ENCODE measurements around the gene INCA1.
"Not testable (repeated sequence)": the region's sequence is repeated elsewhere in the genome, so short reads cannot be mapped to it uniquely, and the experiment has no call there.

The INCA1 gene, protein sequence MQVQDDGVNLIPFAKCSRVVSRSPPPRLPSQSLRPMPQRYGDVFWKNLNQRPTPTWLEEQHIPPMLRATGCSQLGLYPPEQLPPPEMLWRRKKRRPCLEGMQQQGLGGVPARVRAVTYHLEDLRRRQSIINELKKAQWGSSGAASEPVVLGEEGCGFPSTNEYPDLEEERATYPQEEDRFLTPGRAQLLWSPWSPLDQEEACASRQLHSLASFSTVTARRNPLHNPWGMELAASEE

DNA sequence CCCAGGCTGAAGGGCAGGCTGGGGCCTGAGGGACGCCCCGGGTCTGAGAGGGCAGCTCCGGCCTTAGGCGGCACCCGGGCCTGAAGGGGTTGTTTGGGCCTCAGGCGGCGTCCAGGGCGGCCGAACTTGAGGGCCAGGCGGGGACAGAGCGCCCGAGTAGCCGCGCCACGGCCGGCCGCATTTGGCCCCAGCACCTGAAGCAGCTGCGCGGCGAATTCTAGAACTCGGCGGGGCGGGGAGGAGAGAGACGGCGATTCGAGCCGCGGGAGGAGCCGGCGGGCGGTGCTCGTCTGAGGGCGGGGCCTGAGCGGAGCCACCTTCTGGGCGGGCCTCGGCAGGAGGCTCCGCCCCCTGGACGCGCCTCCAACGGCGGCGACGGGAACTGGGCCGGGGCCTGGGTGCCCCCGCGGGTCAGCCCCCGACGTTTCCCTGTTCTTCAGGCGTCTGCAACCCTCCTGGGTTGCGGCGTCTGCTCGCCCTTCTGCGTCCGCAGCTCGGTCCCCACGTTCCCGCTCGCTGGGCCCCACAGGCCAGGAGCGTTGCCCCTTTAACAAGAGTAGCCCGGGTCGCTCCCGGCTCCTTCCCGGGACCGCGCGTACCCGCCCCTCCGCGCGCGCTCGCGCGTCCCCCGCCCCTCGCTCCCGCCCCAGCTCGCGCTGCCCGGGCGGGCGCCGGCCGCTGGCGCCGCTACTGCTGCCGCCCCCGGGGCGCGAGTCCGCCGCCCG, at the start of gene INCA1, which contains the start of gene KIF1C:
Gene INCA1 (minus strand): TSS at position 221 of the 725 bp plus-strand sequence. CDS start 3,085 bp downstream, outside the sequence.
Gene KIF1C (plus strand): TSS at position 649 of the 725 bp plus-strand sequence. CDS start 2,297 bp downstream, outside the sequence.
- DNase-seq, result peak; percentile 88

DNA sequence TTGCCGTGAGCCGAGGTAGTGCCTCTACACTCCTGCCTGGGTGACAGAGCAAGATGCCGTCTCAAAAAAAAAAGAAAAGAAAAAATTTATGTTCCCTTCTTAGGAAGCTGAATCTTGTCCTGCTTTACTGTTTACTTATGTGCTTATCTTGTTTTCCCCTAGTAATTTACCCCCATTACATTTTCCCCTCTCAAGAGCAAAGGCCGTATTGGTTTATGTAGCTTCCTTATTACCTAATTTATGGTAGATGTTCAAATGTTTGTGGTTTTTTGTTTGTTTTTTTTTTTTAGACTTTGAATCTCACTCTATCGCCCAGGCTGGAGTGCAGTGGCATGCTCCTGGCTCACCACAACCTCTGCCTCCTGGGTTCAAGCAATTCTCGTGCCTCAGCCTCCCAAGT, 48.2 kb upstream of the INCA1 start:
- DNase-seq, result no peak

DNA sequence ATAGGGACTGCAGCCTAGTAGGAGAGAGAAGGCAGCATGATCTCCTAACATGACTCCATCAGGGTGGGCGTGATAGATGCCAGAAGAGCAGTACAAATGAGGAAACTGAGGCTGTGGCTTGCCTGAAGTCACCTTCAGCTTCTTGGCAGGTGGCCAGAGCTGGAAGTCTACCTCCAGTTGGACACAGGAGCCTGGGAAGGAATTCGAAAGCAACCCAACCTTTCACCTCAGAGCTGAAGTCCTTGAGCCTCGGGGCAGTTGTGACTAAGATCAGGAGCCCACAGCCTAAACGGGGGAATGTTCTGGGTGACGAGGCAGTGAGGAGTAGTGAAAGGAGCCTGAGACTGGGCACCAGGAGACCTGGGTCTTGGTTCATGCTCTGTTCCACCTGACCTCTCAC, 47.3 kb upstream of the INCA1 start:
- no peak for DNase-seq

DNA sequence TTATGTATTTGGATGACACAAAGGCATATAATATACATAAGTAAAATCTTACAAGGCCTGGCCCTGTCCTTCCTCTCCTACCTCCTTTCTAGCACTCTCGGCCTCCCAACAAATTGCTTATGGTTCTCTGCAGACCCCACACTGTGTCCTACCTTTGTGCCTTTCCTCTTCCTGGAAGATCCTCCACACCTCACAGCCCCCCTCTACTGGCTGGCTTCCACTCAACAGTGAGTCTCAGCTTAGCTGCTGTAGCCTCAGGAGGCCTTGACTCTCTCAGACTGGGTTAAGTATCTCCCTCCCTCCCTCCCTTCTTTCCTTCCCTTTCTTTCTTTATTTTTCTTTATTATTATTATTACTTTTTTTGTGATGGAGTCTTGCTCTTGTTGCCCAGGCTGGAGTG, 46.2 kb upstream of the INCA1 start:
- no peak for DNase-seq

DNA sequence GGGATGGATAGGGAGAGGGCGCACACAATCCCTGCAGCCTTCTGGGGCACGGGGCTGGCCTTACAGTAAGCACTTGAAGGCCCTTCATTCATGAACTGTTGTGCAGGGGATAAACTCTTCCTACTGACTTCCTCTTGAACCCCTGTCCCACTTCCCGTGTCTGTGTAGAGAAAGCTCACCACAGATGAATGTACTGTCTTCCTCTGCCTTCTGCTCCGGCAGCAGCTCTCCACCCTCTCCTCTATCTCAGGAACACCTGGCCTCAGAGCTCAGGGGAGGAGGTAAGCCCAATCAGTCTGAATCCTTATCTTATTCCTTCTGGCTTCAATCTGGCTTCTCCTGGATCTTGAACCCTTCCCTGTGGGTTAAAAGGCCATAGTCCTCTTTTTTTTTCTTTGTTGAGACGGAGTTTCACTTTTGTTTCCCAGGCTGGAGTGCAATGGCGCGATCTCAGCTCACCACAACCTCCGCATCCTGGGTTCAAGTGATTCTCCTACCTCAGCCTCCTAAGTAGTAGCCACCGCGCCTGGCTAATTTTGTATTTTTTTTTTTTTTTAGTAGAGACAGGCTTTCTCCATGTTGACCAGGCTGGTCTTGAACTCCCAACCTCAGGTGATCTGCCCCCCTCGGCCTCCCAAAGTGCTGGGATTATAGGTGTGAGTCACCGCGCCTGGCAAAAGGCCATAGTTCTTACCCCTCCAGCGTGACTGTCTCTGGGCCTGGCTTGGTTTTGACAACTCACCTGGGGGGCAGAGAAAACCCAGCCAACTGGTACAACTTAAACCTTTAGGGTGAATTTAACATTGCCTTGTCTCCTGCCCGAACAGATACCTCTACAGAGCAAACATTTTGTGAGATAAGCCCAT, 45.1 kb upstream of the INCA1 start:
- peak; percentile 36 for DNase-seq

DNA sequence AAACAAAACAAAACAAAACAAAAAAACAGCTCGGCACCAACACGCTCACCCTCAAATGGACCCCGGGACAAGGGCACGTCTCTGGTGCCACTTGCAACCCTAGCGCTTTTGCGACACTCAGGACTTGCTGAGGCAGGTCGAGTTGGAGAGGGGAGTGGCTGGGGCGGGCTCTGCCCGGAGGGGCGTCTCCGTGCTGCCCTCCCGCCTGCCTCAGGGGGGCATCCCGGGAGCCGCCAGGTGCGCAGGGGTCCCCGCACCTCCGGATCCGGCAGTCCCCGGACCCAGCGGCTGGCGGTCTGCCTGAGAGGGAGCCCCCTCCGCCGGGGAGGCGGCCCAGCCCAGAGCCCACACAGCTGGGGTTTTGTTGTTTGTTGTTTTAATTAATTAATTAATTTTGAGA, 38.0 kb upstream of the INCA1 start, which contains the start of gene SLC52A1:
Gene SLC52A1 (minus strand): TSS at position 112 of the 400 bp plus-strand sequence. CDS start 820 bp downstream, outside the sequence.
- no peak for DNase-seq

DNA sequence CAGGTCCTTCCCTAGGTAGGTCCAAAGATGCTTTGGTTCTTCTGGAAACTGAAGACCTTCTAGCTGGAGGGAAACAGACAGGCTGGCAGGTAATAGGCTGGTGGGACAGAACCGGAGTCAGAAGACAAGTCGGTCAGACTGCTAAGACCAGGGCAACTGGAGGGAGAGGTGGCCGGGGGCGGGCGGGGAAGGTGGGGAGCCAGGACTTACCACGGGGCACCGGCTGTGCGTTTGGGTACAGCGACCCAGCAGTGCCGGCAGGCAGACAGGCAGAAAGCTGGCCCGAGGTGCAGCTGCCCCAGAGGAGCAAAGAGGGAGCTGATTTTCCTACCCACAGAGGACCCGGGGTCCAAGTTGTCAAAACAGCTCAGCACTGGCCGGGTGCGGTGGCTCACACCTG, 37.3 kb upstream of the INCA1 start:
- no peak for DNase-seq

DNA sequence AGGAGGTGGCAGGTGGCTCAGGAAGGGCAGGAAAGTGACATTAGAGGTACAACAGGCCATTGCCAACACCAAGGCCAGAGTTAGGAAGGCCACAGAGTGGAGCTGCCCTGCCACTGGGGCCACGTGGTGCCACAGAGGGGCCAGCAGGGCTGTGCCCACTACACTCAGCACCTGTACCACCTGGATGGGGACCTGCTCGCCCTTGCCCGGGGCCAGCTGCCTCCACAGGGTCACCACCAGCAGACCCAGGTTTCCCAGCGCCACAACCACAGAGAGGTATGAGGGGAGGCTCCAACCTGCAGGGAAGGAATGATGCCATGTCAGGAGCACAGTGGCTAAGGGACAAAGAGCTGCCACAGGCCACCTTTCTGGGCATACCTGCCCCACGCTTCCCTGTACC, 36.7 kb upstream of the INCA1 start:
- DNase-seq, result no peak

DNA sequence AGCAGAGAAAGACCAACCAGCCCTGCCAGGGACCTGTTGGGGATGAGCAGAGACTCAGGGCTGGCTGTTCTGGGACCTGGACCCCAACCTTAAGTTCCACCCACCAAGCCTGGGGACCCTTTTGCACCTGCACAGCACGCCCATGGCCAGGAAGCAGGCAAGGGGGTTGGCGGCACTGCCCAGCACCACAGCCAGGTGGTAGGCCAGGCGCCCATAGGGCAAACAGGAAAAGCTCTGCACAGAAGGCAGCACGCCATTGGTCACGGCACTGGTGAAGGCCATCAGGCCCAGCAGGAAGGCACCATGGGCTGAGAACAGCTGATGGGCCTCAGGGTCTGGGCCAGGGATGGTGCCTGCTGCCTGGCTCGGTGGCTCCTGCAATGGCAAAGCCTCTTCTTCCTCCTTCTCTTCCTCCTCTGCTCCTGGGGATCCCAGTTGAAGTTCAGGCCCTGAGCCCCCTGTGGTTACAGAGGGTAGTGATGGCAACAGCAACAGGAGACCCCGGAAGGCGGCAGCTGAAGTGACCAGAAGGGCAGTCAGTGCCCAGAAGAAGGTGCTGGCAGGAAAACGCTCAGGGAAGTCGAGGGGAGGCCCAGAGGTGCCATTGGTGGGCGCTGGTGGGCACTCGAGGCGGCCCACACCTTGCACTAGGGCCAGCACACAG, 36.2 kb upstream of the INCA1 start:
- no peak for DNase-seq

DNA sequence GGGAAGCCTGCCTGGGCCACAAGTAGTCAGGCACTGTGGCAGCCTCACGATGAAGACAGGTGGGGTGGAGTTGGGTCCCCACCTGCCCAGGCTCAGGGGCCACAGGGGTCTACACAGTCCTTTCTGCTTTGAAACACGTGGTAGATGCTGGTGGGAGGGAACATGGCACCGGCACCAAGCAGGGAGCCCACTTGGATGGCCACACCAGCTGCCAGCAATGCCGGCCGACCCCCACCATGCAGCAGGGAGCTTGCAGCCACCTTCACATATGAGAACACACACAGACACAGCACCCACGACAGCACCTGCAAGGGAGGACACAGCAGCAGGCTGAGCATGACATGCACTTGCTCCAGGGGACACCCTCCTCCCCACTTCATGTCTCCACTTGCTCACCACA, 35.5 kb upstream of the INCA1 start:
- DNase-seq, result no peak

DNA sequence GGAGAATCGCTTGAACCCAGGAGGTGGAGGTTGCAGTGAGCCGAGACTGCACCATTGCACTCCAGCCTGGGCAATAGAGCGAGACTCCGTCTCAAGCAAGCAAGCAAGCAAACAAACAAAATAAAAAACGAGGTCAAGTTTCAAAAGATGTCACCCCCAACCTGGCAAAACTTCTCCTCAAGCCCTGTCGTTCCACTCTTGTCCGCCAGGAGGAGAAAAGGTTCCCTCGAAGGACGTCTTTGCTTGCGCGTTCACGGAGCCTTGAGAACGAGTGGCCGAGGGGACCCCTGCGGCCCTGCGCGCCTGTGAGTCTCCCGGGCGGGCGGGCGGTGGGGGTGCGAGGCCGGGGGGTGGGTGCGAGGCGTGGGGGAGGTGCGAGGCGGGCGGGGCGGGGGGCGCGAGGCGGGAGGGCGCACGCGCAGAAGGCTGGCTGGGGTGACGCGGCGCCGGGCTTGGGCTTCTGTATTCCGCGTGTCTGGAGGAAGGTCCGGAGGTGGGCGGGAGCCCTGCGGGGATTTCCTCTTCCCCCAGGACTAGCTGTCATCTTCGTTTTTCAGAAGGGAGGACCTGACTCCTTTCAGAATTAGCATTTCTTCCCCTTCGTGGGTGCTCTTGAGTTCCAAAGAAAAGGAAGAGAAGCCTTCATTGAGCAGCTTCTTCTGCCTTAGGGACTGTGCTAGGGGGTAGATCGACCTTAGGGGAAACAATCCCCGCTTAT, 34.2 kb upstream of the INCA1 start:
- peak; percentile 77 for DNase-seq

DNA sequence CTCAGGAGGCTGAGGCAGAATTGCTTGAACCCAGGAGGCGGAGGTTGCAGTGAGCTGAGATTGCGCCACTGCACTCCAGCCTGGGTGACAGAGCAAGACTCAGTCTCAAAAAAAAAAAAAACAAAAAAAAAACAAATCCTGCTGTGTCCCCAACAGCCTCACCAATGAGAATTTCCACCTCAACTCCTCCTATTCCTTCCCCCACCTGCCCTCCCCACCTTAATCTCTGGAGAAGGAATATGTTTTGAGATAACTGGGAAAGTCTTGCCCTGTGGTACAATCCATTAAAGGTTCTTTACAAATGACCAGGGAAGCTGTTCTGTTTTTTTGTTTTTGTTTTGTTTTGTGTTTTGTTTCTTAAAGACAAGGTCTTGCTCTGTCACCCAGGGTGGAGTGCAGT, 32.8 kb upstream of the INCA1 start:
- not testable (repeated sequence) for DNase-seq

DNA sequence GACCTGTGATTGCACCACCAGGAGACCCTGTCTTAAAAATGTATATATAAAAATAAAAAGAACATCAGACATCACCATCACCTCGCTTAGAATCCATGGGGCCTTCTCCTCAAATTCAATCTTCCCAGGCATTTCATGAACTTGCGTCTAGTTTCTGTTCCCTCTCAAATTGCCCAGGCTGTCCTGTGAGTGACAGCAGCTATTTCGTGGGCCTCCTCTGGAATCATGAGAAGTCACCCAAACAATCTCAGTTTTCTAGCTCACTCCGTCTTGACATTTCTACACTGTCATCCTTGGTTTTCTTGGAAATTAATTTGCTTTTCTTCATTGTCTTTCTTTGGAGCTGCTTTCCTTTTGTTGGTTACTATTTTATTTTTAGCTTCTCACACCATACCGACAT, 30.6 kb upstream of the INCA1 start:
- no peak for DNase-seq

DNA sequence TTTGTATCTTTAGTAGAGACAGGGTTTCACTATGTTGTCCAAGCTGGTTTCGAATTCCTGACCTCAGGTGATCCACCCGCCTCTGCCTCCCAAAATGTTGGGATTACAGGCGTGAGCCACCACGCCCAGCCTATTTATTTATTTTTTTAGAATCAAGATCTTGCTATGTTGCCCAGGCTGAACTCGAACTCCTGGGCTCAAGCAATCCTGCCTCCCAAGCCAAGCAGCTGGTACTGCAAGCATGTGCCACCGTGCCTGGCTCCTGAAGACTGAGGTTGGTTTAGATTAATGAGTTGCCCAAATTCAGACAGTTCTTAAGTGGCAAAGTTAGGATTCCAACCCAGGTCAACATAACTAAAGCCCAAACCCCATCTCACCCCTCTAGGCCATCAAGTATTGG, 30.0 kb upstream of the INCA1 start:
- no peak for DNase-seq

DNA sequence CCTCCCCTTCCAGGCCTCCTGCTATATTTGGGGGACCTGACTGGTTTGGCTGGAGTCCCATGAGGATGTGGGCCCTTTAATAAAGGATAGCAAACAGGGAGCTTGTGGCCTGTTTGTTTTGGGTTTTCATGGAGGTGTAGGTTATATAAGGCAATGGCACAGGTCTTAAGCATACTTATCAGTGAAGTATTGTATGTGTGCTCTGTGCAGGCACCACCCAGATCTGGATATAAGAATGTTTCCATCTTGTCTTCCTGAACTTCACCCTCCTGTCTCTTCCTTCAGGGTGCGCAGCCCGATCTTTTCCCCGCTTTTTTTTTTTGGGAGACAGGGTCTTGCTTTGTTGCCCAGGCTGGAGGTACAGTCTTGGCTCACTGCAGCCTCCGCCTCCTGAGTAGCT, 27.3 kb upstream of the INCA1 start:
- no peak for DNase-seq

DNA sequence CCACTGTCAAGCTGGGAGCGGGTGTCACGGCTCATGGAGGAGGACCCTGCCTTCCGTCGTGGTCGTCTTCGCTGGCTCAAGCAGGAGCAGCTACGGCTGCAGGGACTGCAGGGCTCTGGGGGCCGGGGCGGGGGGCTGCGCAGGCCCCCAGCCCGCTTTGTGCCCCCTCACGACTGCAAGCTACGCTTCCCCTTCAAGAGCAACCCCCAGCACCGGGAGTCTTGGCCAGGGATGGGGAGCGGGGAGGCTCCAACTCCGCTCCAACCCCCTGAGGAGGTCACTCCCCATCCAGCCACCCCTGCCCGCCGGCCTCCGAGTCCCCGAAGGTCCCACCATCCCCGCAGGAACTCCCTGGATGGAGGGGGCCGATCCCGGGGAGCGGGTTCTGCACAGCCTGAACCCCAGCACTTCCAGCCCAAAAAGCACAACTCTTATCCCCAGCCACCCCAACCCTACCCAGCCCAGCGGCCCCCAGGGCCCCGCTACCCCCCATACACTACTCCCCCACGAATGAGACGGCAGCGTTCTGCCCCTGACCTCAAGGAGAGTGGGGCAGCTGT, 26.3 kb upstream of the INCA1 start:
- DNase-seq, result no peak

DNA sequence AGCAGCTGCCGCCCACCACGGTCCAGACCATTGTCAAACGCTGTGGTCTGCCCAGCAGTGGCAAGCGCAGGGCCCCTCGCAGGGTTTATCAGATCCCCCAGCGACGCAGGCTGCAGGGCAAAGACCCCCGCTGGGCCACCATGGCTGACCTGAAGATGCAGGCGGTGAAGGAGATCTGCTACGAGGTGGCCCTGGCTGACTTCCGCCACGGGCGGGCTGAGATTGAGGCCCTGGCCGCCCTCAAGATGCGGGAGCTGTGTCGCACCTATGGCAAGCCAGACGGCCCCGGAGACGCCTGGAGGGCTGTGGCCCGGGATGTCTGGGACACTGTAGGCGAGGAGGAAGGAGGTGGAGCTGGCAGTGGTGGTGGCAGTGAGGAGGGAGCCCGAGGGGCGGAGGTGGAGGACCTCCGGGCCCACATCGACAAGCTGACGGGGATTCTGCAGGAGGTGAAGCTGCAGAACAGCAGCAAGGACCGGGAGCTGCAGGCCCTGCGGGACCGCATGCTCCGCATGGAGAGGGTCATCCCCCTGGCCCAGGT, 24.9 kb upstream of the INCA1 start:
- no peak for DNase-seq

DNA sequence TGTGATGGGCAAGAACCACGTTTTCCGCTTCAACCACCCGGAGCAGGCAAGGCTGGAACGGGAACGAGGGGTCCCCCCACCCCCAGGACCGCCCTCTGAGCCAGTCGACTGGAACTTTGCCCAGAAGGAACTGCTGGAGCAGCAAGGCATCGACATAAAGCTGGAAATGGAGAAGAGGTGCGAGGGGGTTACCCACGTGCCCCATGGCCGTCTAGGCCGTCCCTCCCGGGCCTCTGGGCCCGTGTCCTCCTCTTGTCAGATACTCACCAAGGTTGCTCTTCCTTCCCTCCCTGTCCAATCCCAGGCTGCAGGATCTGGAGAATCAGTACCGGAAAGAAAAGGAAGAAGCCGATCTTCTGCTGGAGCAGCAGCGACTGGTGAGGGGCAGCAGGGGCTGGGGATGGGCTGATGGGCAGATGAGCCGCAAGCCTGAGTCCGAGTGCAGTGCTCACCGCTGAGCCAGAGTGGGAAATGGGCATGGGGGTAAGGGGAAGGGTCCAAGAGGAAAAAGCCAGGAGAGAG, 23.2 kb upstream of the INCA1 start:
- no peak for DNase-seq

DNA sequence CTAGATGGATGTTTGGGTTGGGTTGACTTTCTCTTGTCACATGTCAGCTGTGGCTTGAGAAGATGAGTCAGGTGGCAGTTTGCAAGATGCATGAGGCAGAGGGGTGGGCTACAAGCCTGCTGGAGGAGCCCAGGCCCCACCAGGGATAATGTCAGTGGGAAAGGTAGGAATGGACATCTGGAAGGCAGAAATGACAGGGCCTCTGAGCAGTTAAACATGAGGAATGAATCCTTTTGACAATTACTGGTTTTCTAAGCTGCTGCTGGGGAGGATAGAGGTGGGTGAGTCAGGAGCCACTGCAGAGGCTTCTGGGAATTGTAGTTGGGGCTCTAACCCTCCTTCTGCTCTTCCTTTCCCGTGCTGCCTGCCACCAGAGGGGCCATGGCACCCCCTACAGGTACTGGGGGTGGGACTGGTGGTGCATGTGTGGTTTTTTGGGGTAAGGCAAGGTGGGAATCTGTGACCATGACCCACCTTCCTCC, 22.2 kb upstream of the INCA1 start:
- no peak for DNase-seq

DNA sequence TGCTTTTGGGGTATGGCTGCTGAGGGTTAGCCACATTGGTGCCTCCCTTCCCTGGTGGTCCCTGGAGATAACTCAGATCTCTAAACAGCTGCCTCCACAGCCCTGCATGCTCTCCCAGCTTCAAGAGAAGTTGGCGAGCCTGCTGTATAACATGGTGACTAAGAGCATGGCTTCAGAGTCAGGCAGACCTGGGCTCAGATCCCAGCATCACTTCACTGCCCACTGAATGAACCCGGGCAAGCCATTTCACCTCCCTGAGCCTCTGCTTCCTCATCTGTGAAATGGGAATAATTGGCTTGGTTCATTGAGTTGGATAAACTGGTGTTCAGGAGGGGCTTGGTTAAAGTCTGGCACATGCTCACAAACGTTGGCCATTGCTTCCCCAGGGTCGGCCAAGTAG, 17.0 kb upstream of the INCA1 start:
- no peak for DNase-seq

DNA sequence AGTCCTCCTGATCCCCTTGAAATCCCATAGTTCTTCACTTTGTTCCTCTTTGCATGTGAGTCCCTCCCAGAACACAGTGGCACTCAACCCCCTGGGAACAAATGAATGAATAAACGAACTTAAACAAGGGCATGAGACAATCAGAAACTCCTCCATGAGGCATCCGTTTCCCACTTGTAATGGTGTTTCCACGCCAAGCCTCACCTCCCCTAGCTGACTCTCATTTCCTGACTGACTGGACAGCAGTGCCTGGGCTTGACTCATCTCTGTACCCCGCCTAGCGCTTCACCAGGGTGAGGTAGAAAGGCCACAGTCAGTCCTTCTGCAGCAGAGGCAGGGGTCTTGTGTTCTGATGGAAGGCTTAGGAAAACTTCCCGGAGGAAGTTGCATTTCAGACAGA, 14.6 kb upstream of the INCA1 start:
- no peak for DNase-seq

All from activated effector memory CD4-positive, alpha-beta T cell treated with Interleukin-2 at 50 U/mL for 16 hours (primary cell).